Measurements from ENCODE around the gene DOK6.

DNA sequence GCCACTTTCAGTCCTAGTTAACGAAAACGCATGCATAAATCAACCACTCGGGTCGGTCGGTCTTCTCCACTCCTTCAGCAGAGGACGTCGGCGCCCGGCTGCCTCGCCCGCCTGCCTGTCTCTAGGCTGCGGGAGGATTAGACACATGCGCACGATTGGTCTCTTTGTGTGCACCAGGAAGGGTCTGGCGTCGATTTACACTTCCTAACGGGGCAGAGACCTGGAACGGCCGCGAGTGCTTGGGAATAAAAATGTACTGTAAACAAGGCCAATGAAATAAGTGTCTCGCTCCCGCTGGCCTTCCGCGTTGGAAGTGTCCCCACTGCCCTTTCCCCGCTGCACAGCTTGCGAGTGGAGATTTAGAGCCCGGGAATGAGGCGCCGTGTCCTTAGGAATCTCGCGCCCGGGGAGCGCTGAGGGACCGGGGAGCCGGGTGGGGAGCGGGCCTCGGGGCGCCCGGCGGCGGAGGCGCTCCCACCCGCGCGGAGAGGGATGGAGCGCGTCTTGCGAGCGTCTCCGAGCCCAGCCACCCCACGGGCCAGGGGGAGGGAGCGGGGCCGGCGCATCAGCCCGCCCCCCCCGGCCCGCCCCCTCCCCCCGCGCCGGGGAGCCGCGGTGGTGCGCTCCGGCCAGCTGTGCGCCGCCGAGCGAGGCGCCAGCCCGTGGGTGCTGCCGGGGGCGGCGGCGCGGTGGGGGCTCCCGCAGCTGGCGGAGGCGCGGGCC lies at the start of gene DOK6:
- no peak for TF ChIP-seq CTCF (IDR thresholded peaks at IDR 0.05)
- no peak for TF ChIP-seq EP300 (IDR thresholded peaks at IDR 0.05; ENCODE audit: low read depth)
- no peak for TF ChIP-seq POLR2A (IDR thresholded peaks at IDR 0.05)

All from transverse colon (tissue), 3 donors.